ELF-1 (cell line): ENCODE measurements around the gene ZNF83.
A peak's percentile ranks its signal among the peaks of the same experiment; 100 is the strongest.

ENCODE experiments used
- DNase-seq: peaks from one replicate; pipeline ENCODE4 v3.0.0-alpha.2; 2016; ENCODE audit warnings: low read depth, low spot score

The ZNF83 gene

DNA sequence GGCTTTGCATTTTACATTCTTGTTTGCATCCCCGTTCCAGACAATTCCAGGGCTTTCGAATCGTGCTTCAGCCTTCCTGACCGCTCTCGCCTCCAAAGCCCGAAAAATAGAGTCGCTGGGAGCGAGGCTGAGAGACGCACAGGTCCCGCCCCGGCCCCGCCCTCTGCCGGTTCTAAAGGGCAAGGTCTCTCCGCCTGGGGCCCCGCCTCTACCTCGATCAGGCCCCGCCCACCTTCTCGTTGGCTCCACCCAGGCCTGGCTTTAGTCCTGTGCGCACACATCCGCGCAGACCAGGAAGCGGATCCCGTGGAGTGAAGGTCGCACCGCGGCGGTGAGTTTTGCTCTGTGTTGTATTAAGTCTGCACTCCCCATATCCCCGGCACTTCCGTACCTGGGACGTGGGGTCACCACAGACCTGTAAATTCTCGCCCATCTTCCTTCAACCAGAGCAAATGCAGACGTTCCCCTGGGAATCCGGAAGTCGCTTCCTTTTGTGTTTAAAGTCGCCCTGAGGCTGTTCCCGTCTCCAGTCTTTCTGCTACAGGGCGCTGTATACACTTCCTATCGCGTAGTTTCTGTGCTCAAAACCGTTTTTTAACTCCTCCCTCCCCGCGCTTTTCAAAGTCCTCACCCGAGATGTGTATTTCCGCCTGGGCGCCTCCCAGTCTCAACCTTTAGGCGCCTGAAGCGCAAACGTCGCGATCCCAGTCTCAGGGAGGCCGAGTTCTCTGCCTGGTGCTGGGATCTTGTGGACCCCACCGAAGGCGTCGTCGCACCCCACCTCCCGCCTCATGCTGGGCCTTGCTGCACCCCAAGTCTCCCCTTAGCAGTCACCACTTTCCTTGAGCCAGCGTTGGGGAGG is 67.9 kb downstream of the ZNF83 start, which contains the start of gene ZNF701:
ZNF701 (plus strand) TSS at position 288 of the 862 bp plus-strand sequence. CDS start 3,861 bp downstream, outside the sequence.
- DNase-seq, result peak; percentile 98

DNA sequence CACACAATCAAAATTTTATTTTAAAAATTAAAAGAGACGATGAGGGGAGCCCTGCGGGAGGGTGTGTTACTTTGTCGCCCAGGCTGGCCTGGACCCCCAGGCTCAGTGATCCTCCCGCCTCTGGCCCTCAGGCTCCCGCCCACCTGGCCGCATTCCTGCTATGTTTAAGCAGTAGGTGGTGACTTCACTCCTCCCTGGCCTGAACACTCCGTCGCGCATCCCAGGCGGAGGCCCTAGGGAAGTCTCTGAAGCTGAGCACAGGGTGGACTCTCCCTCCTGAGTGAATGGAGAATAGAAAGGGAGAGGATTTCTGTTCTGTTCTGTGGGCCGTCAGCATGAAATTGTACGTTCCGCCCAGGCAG is 68.5 kb downstream of the ZNF83 start:
- peak; percentile 94 for DNase-seq

DNA sequence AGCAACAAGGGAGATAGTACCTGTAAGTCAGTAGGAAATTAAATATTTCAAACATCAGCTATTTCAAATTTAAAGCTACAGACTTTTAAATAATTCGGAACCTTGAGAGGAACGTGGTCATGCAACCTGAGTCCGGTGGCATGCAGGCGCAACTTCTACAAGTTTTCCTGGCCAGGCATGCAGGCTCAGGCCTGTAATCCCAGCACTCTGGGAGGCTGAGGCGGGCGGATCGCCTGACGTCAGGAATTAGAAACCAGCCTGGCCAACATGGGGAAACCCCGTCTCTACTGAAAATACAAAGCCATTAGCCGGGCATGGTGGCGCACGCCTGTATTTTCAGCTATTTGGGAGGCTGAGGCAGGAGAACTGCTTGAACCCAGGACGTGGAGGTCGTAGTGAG is 70.2 kb downstream of the ZNF83 start:
- no peak for DNase-seq

DNA sequence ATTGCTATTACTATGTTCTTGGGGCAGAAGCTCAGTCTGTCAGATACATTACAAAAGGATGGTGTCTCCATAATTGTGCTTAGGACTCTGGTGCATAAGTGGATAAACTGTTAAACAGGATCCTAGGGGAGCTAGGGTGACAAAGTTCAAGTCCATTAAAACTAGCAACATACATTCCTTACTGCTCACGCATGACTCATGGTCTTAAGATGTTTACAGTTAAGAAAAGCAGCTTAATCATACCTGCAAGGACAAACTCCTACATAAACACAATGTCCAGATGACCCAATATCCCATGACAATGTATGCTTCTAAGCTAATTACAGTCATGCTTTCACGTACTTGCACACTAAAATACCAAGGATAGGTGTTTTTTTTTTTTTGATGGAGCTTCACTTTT is 71.6 kb downstream of the ZNF83 start:
- no peak for DNase-seq

DNA sequence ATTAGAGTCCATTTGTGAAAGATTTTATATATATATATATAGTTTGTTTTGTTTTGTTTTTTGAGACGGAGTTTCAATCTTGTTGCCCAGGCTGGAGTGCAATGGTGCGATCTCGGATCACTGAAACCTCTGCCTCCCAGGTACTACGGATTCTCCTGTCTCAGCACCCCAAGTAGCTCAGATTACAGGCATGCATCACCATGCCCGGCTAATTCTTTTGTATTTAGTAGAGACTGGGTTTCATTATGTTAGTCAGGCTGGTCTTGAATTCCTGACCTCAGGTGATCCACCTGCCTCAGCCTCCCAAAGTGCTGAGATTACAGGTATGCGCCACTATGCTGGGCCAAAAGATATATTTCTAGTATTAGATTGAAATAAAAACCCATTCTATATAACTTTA is 72.0 kb downstream of the ZNF83 start:
- peak; percentile 8 for DNase-seq
